Measurements from ENCODE around the gene CD164L2.
A peak's percentile ranks its signal among the peaks of the same experiment; 100 is the strongest.
"Not testable (repeated sequence)": the region's sequence is repeated elsewhere in the genome, so short reads cannot be mapped to it uniquely, and the experiment has no call there.

CD164L2 gene

DNA sequence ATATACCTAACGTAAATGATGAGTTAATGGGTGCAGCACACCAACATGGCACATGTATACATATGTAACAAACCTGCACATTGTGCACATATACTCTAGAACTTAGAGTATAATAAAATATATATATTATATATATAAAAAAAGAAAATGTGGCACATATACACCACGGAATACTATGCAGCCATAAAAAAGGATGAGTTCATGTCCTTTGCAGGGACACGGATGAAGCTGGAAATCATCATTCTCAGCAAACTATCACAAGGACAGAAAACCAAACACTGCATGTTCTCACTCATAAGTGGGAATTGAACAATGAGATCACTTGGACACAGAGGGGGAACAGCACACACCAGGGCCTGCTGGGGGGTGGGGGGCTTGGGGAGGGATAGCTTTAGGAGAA, 1.7 kb upstream of the CD164L2 start:
- DNase-seq (ENCODE audit: low read depth, low spot score): not testable (repeated sequence)

DNA sequence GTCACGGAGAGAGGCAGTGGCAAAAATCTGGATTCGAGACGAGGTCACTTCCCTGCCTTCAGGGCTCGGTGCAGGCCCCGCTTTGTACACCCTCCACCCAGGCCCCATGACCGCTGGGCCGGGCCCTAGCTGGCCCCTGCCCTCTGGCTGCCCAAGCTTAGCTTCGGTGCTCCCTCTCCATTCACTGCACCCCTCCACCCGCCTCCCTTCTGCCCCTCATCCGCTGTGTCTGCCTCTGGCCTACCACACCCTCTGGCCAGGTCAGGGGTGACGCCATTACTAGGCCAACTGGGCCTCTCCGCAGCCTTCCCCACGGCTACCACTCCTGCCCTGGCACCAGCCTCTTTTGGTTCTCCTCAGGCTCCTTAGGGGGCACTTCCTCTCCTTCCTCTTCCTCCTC, 528 bp upstream of the CD164L2 start:
- no peak for DNase-seq (ENCODE audit: low read depth, low spot score)

DNA sequence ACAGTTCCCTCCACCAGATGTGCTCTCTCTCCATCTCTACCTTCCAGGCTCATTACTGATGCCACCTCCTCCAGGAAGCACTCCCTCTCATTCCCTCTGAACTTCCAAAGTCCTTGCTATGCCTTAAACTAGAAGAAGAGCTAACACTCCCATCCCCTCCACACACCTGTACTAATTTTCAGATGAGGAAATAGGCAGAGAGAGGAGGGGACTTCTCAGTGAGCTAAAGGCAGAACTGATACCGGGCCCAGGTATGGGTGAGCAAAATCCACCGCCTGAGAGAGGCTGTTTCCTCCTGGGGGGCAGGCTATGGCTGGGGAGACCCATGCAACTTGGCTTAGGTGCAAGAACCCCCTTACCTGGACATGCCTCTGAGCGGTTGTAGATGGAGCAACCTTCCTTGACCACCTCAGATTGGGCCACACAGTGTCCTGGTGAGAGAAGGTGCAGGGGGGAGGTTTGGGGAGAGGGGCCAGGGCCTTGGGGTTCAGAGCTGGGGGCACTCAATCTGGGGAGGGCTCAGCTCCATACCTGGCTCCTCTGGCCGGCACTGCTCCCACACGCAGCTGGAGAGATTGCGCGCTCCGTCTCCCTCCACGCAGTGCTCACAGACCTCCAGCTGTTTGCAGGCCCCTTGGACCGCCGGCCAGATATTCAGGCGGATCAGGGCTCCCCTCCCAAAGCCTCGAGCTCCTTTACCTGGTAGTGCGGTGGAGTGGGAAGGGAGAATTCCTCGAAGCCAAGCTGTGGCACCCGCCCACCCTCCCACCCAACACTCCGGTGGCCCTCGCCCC, 967 bp downstream of the CD164L2 start:
- no peak for DNase-seq (ENCODE audit: low read depth, low spot score)

DNA sequence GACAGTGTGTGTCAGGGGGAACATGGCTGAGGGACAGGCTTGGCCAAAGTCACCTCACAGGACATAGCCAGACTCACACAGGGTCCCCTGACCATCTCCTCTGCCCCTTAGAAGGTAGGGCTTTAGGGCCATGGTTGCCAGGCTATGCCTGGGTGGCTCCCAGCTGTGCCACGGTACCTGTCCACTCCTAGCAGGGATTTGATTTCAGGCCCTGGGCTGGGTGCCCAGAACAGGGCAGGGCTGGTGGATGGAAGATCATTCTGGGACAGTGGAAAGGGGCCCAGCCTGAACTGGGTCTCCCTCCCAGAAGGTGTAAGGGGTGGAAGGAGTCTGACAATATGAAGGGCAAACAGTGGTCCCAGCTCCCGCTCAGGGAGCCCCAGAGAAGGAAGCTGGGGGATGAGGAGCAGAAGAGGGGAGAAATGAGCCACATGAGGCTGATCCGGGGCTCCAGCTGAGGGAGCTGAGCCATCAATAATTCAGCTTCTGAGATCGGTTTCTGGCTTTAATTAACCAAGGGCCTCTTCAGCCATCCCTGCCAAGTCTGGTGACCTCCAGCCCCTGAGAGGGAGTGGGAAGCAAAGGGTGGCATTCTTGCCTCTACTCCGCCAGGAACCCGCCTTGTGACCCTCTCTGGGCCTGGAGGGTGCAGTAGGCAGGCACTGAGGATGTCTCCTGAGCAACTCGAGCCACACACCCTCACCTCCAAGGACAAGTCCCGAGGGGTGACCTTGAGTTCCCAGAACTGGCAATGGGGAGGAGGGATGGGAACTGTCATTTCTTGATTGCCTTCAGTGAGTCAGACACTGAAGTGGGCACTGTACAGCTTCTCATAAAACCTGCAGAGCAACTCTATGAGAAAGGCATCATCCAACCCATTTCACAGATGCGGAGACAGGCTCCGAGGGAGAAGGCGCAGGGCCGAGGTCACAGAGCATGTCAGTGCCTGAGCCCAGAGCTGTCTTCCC, 2.1 kb downstream of the CD164L2 start:
- no peak for DNase-seq (ENCODE audit: low read depth, low spot score)

DNA sequence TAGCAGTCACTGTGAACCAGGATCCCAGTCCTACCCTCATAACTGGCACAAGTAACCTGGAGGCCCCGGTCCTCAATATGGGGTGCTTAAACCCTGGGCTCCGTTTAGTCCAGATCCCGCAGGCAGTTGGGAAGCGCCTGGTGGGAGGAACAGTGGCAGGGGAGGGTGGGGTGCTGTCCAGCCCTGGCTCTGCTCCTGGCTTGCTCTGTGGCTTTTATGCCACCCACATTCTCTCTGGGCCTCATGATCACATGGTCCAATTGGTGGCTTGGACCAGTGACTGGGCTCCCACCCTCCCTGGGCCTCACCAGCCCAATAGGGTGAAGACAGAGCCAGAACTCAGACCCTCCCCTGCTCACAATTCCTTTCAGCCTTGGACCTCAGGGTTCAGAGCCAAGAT, 2.9 kb downstream of the CD164L2 start:
- no peak for DNase-seq (ENCODE audit: low read depth, low spot score)

DNA sequence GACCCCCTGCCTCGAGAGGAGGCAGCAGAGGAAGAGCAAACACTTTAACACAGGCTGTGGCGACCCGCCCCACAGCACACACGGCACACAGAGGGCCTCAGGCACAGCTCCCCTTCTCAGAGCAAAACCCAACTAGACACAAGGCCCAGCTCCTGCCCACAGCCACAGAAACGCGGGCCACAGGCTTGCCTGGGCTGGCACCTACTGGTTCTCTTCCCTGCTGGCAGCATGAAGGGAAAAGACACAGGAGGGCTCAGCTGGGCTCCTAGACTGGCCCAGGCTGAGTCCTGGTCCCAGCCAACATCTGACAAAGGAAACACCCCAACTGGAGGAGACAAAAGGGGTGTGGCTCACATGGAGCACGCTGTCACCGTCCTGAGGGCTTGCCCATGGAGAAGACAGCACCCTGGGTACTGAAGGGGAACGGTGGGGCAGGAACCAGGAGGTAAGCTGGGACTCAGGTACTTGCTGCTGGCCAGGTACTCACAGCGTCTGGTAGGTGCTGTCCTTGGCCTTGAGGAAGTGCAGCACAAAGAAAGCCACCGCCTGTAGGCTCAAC, 3.5 kb downstream of the CD164L2 start:
- DNase-seq (ENCODE audit: low read depth, low spot score): no peak

DNA sequence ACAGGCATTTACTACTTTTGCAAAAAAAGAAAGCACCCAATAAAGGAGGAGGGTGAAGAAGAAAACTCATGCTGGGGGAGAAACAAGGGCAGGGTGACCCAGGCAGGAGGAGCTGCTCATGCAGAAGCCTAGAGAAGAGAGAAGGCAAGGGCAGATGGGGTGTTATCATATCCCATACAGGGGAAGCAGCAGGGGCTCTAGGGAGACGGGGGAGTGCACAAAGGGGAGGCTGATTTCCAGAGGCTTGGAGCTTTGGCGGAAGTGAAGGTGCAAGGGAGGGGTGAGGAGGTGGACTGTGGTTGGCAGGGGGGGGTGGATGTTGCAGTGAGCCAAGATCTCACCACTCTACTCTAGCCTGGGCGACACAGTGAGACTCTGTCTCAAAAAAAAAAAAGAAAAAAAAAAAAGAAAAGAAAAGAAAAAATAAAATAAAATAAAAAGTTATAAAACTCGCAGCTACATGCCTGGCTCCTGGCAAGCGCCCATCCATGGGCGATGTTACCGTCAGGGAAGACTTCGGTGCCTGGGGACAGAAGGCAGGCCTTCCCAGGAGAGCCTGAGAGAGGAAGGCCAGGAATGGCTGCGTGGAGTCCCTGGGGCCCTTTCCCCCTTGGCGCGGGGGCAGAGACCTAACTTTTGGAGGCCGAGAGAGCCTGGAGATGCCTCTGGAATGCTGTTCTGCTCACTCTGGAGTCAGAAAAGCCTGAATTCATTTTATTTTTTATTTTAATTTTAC, 5.2 kb downstream of the CD164L2 start:
- DNase-seq (ENCODE audit: low read depth, low spot score): no peak

DNA sequence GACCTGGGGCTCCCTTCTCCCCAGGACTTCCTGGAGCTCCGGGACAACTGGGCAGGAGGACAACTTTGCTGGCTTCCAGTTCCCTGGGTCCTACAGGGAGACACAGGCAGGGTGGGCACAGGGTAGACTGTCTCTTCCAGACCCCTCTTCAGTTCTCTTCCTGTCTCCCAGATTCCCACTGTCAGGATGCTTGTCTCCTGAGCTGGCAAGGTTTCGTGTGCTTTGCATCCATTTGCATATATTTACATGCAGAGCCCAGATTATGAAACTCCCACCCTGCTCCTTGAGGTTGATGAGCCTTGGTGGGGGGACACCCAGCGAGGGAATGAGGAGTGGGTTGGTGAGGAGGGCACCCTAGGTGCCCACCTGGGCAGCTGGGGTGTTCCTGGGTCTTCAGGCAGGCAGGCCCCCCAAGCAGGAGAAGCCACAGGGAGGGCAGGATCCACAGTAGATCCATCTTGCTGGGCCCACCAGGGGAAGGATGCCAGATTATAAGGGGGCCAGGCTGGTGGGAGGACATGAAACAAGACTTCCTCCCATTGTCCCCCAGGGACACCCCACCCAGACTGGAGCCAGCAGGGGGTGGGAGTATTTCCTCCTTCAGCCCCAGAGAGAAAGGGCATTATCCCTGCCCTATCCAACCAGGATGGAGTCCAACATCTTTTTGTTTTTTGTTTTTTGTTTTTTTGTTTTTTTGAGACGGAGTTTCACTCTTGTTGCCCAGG, 8.6 kb downstream of the CD164L2 start, which contains the start of gene FCN3:
TSS of gene FCN3 (minus strand) at position 463 of the 725 bp plus-strand sequence. CDS start at position 457, 6 bp downstream.
- DNase-seq (ENCODE audit: low read depth, low spot score): no peak

DNA sequence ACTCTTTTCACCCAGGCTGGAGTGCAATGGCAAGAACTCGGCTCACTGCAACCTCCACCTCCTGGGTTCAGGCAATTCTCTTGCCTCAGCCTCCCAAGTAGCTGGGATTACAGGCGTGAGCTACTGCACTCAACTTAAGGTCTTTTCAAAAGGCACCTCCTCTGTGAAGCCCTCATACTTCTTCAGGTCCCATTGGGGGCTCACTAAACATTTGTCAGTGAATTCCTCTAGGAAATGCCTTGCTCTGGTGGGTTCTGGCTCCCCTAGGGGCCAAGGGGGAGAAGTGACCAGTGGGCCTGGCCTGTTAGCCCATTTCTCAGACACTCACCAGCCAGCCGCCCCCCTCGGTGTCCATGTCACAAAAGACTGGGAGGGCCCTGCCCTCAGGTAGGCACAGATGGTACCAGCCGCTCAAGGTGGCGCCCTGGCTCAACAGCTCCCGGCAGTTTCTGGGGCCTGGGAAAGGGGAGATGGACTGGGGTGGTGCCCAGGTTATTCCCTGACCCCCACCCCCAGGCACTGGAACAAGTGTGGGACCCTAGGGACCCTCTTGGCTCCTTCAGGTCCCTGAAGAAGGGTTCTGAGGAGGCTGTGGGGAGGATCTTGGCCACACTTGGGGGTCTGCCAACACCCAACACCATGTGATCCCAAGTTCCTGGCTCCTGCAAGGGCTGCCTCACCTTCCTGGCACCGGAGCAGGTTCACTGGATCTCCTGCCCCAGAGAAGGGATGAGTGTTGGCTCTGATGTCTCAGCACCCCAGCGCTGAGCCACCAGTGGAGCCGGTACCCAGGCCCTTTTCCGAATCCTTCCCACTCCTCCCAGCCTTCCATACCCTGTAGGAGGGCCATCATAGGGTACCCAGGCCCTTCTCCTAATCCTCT, 10.1 kb downstream of the CD164L2 start:
- DNase-seq (ENCODE audit: low read depth, low spot score): no peak

DNA sequence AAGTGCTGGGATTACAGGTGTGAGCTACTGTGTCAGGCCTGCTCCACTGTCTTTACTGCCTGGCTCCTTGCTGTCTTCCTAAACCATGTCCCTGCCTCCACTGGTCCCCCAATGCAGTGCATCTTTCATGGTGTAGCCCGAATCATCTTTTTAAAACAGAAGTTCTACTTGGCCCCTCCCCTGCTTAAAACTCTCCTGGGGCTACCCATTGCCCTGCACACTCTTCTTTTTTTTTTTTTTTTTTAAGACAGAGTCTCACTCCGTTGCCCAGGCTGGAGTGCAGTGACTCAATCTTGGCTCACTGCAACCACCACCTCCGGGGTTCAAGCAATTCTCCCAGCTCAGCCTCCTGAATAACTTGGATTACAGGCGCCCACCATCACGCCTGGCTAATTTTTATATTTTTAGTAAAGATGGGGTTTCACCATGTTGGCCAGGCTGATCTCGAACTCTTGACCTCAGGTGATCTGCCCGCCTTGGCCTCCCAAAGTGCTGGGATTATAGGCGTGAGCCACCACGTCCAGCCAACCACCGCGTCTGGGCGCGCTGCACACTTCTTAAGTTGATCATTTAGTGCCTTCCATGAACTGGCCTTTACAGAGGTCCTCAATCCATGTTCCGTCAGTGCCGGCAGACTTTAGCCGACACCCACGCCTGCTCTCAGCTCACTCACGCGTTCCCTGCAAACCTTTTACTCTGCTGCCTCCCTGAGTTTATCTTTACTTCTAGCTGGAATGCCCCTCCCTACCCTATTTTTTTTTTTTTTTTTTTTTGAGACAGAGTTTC, 10.9 kb downstream of the CD164L2 start:
- DNase-seq (ENCODE audit: low read depth, low spot score): no peak

DNA sequence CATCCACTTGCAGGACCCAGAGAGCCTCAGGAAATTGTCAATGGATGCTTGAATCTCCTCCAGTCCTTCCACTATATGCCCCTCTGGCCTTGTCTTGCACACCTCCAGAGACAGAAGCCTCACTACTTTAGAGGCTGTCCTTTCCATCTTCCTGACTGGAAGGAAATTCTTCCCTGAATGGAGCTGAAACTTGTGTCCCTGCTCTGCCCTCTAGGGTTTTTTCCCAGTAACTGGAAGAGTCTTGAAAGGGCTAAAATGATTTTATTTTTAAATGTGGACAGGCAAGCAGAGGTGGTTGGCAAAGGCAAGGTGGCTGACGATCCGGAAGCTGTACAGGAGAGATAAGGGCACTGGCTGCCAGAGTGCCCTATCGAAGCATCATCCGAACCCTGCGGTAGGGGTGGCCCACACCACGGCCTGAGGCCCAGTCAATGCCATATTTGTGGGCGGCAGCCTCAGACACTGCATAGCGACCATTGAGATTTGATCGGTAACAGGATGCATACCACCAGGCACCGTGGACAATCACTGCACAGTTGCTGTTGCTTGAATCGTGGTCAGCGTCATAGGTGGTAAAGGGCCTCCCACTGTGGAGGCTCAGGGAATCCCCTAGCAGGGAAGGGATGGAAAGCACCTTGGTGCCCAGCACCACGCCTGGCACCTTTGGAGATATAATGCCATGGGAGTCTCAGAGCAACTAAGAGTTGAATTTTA, 14.1 kb downstream of the CD164L2 start:
- no peak for DNase-seq (ENCODE audit: low read depth, low spot score)

DNA sequence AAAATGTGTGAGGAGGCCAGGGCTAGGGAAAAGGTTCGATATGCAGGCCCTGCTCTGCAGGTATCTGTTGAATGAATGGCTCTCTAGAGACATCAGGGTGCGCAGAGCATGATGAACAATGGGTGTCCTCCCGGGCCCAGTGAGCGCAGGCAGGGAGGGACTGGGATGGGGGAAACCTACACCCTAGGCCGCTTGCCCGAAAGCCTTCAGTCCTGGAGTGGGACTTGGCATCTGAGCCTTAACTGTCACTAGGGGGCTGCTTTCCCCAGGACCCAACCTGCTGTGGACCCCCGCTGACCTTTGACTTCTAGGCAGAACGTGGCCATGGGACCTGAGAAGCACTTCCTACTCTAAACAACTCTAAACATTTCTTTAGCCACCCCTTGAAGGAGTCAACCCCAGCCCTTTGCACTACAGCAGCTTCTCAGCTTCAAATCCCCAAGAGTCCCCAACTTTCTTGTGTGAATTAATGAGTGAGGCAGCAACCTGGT, 15.9 kb downstream of the CD164L2 start:
- no peak for DNase-seq (ENCODE audit: low read depth, low spot score)

DNA sequence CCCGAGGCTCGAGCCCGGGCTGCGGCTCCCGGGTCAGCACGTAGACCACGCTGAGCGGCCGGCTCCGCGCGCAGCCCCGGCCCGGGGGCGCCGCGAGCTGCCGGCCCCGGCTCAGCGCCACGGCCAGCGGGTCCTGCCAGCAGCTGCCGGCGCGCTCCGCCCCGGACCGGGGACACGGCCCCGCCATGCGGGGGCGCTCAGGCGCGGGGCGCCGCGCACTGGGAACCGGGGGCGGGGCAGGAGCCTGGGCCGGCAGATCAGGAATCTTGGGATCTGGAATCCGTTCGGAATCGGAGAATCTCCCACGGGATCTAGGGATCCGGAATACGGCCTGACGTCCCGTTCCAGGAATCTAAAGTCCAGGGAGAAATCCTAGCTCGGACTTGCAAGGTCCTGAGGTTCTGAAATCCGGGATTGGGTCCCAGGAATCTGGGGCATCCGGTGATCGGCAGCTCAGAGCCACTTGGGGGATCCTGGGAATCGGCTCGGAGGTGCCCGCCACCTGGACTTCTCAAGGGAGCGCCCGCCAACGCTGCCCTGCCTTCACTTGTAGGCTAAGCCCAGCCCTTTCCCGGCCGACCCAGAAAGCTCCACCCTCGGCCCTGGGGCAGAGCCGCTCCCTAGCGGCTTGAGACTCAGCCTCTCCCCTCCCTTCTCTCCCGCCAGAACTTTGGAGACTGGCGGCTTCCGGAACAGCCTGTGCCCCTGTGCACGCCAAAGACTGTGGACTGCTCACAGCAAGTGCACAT, 16.5 kb downstream of the CD164L2 start, which contains the start of gene MAP3K6:
TSS of gene MAP3K6 (minus strand) at position 551 of the 749 bp plus-strand sequence. CDS start at position 187, 364 bp downstream.
- no peak for DNase-seq (ENCODE audit: low read depth, low spot score)

DNA sequence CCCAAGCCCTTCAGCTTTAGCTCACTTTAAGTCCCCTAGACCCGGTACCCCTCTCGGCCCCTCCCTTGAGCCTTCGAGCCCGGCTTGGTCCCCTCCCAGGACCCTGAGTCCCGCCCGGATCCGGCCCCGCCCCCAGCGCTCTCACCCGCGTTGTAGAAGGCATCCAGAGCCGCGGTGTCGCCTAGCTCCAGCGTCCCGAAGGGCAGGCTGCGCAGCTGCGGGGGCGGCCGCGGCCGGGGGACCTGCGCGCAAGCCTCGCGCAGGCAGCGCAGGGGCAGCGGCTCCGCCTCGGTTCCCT, 17.1 kb downstream of the CD164L2 start:
- no peak for DNase-seq (ENCODE audit: low read depth, low spot score)

DNA sequence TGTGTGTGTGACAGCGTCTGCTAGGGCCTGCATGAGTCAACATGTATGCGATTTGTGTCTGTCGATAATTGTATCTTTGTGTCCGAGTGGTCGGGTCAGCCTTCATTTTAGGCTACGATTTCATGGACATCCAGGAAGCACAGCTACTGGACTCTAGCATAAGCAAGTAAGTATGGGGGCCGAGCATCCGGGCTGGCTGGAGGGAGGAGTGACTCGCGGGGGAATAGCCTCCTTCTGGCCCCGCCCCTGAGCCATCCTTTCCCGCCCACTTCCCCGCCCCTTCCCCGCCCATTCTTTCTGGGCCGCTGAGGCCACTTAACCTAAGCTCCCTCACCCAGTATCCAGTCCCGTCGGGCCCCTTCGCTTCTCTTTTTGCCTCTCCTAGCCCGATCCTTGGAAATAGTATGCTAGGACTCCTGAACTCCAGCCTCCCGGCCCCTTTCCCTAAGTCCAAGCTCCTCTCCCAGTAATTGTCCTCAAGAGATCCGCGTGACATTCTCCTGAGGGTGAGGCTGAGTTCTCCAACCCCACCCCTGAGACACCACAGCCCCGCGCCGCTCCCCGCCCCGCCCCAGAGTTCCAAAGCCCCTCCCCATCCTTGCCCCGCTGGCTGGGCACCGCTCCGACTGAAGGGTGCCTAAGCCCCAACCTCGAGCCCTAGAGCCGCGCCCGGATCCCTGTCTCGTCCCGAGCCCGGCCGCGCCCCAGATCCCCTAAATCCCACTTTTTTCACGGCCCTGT, 17.6 kb downstream of the CD164L2 start:
- peak; percentile 61 for DNase-seq (ENCODE audit: low read depth, low spot score)

DNA sequence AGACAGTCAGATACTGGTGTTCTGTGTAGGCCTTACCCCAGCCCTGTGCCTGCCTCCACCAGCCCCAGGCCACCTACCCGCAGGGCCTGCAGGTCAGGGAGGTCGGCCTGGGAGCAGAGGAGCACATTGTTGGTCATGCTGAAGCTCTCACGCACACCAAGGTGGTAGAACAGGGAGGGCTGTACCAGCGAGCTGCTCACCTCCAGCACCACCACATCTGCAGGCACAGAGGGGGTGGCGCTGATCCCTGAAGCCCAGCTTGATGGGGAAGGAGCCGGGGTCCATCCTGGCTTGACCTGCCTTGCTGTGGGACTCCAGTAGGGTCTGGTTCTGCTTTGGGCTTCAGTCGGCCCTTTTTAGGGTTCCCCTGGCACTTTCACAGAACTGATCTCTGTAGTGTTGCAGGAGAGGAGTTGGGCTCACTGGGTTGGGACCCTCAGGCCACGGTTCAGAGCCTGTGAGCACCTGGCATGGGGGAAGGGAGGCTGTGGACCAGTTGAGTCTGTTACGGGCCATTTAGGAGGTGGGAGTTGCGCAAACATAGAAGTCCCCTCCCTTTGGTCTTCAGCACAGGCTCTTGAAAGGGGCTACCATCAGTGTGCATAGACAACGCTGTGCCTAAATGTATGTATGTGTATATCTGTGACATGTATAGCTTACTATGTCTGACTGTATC, 18.3 kb downstream of the CD164L2 start:
- no peak for DNase-seq (ENCODE audit: low read depth, low spot score)
